Liver (tissue), 9 donors: Measurements from ENCODE around the gene PLA2G4E. TPM values are rescaled to one million over a fixed set of nuclear protein-coding genes. Genes with fewer than 3 reads are reported as not detected.

Experiments
- DNase-seq: peaks from one replicate; pipeline ENCODE4 v3.0.0-alpha.2; 2017; ENCODE audit warnings: low spot score
- H3K27ac ChIP-seq, 2 donors: one replicate each; pipeline ENCODE4 v1.7.0; 2013; ENCODE audit warnings: inconsistent platforms in 2 of 2, low read length in 2 of 2, control low read depth in 1 of 2, low read depth in 1 of 2, mild to moderate bottlenecking in 1 of 2
- H3K27me3 ChIP-seq, 4 donors: one replicate each; pipeline versions ENCODE4 v1.6.1 to v1.7.0; 2013; ENCODE audit warnings: low read length in 3 of 4, inconsistent platforms in 1 of 4, mild to moderate bottlenecking in 1 of 4, moderate library complexity in 1 of 4; ENCODE audit not compliant: control insufficient read depth in 4 of 4, insufficient read depth in 4 of 4
- H3K36me3 ChIP-seq, 4 donors: one replicate each; pipeline versions ENCODE4 v1.6.1 to v1.7.0; 2013; ENCODE audit warnings: low read length in 3 of 4, mild to moderate bottlenecking in 3 of 4, low read depth in 1 of 4, moderate library complexity in 1 of 4; ENCODE audit not compliant: control insufficient read depth in 4 of 4, insufficient read depth in 3 of 4
- H3K4me1 ChIP-seq, 4 donors: one replicate each; pipeline versions ENCODE4 v1.6.1 to v1.7.0; 2013; ENCODE audit warnings: low read length in 3 of 4, mild to moderate bottlenecking in 3 of 4, moderate library complexity in 1 of 4; ENCODE audit not compliant: control insufficient read depth in 4 of 4, insufficient read depth in 4 of 4
- H3K4me3 ChIP-seq, 3 donors: one replicate each; pipeline versions ENCODE4 v1.6.1 to v1.7.0; 2013; ENCODE audit warnings: low read length in 3 of 3, control low read depth in 1 of 3, low read depth in 1 of 3, mild to moderate bottlenecking in 1 of 3
- H3K9ac ChIP-seq, 2 donors: one replicate each; pipeline ENCODE4 v1.7.0; 2013; ENCODE audit warnings: low read length in 2 of 2, mild to moderate bottlenecking in 2 of 2, moderate library complexity in 2 of 2, control low read depth in 1 of 2, low read depth in 1 of 2
- H3K9me3 ChIP-seq, 4 donors: one replicate each; pipeline versions ENCODE4 v1.6.1 to v1.7.0; 2013; ENCODE audit warnings: low read length in 3 of 4; ENCODE audit not compliant: control insufficient read depth in 4 of 4
- EGR1 ChIP-seq, 2 donors: IDR thresholded peaks; 2 replicates each; pipeline ENCODE4 v1.6.1; 2016 to 2018; ENCODE audit warnings: antibody characterized with exemption in 2 of 2, low read depth in 2 of 2
- FOXA2 ChIP-seq: IDR thresholded peaks from 2 replicates; pipeline ENCODE4 v1.6.1; 2016; ENCODE audit warnings: antibody characterized with exemption
- GABPA ChIP-seq, 2 donors: IDR thresholded peaks in 1 of 2; conservative IDR thresholded peaks in 1 of 2; 2 replicates each; pipeline ENCODE4 v1.6.1; 2016; ENCODE audit warnings: antibody characterized with exemption in 2 of 2, mild to moderate bottlenecking in 1 of 2, moderate library complexity in 1 of 2
- HNF4A ChIP-seq, 2 donors: conservative IDR thresholded peaks; 2 replicates each; pipeline ENCODE4 v1.6.1; 2016; ENCODE audit warnings: antibody characterized with exemption in 2 of 2, mild to moderate bottlenecking in 2 of 2
- JUND ChIP-seq, 2 donors: IDR thresholded peaks; 2 replicates each; pipeline ENCODE4 v1.6.1; 2016; ENCODE audit warnings: antibody characterized with exemption in 2 of 2
- NR2F2 ChIP-seq: IDR thresholded peaks from 2 replicates; pipeline ENCODE4 v1.6.1; 2016; ENCODE audit warnings: antibody characterized with exemption
- RAD21 ChIP-seq, 2 donors: IDR thresholded peaks; 2 replicates each; pipeline ENCODE4 v1.6.1; 2016; ENCODE audit warnings: antibody characterized with exemption in 2 of 2, mild to moderate bottlenecking in 2 of 2
- REST ChIP-seq: IDR thresholded peaks from 2 replicates; pipeline ENCODE4 v1.6.1; 2016; ENCODE audit warnings: antibody characterized with exemption, mild to moderate bottlenecking
- RXRA ChIP-seq, 2 donors: IDR thresholded peaks; 2 replicates each; pipeline ENCODE4 v1.6.1; 2017 to 2018; ENCODE audit warnings: antibody characterized with exemption in 2 of 2, mild to moderate bottlenecking in 1 of 2
- SP1 ChIP-seq: IDR thresholded peaks from 2 replicates; pipeline ENCODE4 v1.6.1; 2018; ENCODE audit warnings: antibody characterized with exemption, mild to moderate bottlenecking
- TAF1 ChIP-seq: conservative IDR thresholded peaks from 2 replicates; pipeline ENCODE4 v1.6.1; 2016; ENCODE audit warnings: antibody characterized with exemption, mild to moderate bottlenecking
- ZBTB33 ChIP-seq: IDR thresholded peaks from 2 replicates; pipeline ENCODE4 v1.6.1; 2016; ENCODE audit warnings: antibody characterized with exemption
- WGBS: extraction: QIAGEN DNeasy Blood & Tissue Kit; methylation state at CpG from one replicate; pipeline ENCODE4 v1.1.7; 2013; 5-methylcytosine and 5-hydroxymethylcytosine counted together
- polyA plus RNA-seq, 2 donors: library from polyadenylated mRNA; stranded (reverse) in 1 of 2; unstranded in 1 of 2; fragments of 200-250 nt in 1 of 2; fragments of >200 nt in 1 of 2; fragmentation: Nextera tagmentation in 1 of 2; extraction: Ambion mirVana in 1 of 2; gene quantifications; one replicate each; pipeline versions ENCODE4 v1.2.1 to v1.2.3, GENCODE V29; 2013 to 2015
- total RNA-seq, 2 donors: library from RNA; depleted of rRNA; stranded (reverse); fragments of >200 nt; gene quantifications; one replicate each; pipeline ENCODE4 v1.2.3, GENCODE V29; 2014
- TF ChIP-seq, protein P1 (sequence below): IDR thresholded peaks from 2 replicates; pipeline ENCODE4 v1.6.1; 2016; ENCODE audit warnings: antibody characterized with exemption
- TF ChIP-seq, protein P2 (sequence below): fragments of 150-350 bp; IDR thresholded peaks from 2 replicates; pipeline ENCODE4 v1.5.1; 2017; ENCODE audit warnings: improper control_type of control experiment, low read depth, low read length; ENCODE audit not compliant: missing input control
- TF ChIP-seq, protein P3 (sequence below): IDR thresholded peaks from 2 replicates; pipeline ENCODE4 v1.6.1; 2016; ENCODE audit warnings: antibody characterized with exemption
- donor health status: healthy.
- donor health status: healthy.
- donor health status: healthy.
- donor health status: healthy.
- donor health status: healthy.

PLA2G4E gene
- total and polyA plus RNA-seq, 4 donors, result not detected

DNA sequence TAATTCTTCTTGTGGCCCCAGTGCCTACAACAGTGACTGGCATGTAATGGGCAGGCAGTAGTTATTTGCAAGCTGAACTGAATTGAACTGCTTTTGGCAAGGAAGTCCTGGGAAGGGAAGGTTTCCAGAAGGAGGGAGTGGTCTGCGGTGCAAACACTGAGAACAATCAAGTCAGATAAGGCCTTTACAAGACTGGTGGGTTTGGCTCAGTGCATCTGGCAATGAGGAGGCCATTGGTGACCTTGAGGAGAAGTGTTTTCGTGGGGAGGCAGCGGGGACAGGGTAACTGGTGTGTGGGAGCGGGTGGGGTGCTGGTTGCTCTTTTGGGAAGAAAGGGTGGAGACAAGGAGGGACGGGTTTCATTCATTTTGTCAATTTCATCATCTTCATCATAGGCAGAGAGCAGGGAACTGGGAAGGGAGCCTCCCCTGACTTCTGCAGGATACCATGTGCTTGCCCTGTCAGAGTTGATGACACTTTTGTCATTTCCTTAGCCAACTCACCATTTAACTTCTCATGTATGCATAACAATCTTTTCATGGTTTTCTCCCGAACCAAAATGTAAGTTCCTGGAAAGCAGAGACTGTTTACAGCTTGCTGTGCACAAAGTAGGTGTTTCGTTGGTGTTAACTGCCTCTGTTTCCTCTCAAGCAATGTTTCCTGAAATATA, 40.1 kb downstream of the PLA2G4E start:
- no peak overlapping the region for H3K4me3 ChIP-seq
- H3K27me3 ChIP-seq, result no peaks in the 10 kb centered on the region
- TF ChIP-seq RXRA (IDR thresholded peaks at IDR 0.05) (no peak), EGR1 (IDR thresholded peaks at IDR 0.05; ENCODE audit: low read depth in 2 of 2) (no peak), RAD21 (IDR thresholded peaks at IDR 0.05) (no peak), TAF1 (no peak), SP1 (no peak), JUND (IDR thresholded peaks at IDR 0.05) (no peak), REST (no peak), NR2F2 (no peak), HNF4A (conservative IDR thresholded peaks at IDR 0.05) (no peak), GABPA (IDR thresholded peaks at IDR 0.05 in 1 of 2, conservative IDR thresholded peaks at IDR 0.05 in 1 of 2) (no peak), ZBTB33 (no peak)
- TF ChIP-seq, protein P1, sequence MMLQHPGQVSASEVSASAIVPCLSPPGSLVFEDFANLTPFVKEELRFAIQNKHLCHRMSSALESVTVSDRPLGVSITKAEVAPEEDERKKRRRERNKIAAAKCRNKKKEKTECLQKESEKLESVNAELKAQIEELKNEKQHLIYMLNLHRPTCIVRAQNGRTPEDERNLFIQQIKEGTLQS, result no peak
- TF ChIP-seq, protein P2, sequence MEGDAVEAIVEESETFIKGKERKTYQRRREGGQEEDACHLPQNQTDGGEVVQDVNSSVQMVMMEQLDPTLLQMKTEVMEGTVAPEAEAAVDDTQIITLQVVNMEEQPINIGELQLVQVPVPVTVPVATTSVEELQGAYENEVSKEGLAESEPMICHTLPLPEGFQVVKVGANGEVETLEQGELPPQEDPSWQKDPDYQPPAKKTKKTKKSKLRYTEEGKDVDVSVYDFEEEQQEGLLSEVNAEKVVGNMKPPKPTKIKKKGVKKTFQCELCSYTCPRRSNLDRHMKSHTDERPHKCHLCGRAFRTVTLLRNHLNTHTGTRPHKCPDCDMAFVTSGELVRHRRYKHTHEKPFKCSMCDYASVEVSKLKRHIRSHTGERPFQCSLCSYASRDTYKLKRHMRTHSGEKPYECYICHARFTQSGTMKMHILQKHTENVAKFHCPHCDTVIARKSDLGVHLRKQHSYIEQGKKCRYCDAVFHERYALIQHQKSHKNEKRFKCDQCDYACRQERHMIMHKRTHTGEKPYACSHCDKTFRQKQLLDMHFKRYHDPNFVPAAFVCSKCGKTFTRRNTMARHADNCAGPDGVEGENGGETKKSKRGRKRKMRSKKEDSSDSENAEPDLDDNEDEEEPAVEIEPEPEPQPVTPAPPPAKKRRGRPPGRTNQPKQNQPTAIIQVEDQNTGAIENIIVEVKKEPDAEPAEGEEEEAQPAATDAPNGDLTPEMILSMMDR, result no peak
- H3K9ac ChIP-seq, result no peak overlapping the region
- H3K9me3 ChIP-seq, result no peaks in the 10 kb centered on the region
- WGBS, result 82% methylated on average over 7 of the region's 7 CpGs
- no peak for DNase-seq
- no peaks in the 10 kb centered on the region for H3K36me3 ChIP-seq
- H3K4me1 ChIP-seq, result peaks cover 0 to 1% (median 0%) of the 10 kb centered on the region in 4 donors
- no peak overlapping the region for H3K27ac ChIP-seq

DNA sequence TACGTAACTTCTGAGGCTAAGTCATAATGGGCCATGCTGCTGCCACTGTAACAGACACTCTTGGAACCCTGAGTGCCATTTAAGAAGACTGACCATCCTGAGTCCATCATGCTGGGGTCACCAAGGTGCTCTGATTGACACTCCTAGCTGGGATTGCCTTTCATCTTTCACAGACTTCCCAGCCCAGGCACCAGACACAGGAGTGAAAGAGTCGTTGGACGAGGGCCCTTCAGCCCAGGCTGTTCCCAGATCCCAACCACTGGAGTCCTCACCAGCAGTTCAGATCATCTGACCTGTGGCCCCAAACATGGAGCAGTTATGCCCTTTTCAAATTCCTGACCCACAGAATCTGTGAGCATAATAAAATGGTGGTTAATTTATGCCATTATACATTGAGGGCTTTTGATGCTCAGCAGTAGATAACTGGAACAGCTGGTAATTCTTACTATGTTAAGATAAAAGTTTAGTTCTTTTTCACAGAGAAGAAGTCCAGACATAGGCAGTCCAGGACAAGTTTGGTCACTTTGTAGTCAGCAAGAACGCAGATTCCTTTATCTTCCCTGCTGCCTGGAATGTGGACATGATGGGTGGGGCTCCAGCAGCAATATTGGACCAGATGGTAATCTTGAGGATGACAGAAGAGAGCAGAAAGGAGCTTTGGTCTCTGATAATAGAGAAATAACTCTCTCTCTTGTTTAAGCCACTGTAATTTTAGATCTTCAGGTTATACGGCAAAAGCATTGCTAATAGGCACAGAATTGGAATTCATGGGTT, 41.2 kb downstream of the PLA2G4E start:
- Histone ChIP-seq H3K27ac (no peak overlapping the region), H3K27me3 (no peaks in the 10 kb centered on the region)
- DNase-seq, result no peak

More for the DNA sequence above, 41.2 kb downstream of the PLA2G4E start:
- Histone ChIP-seq H3K4me3 (no peak overlapping the region), H3K9me3 (no peaks in the 10 kb centered on the region), H3K36me3 (no peaks in the 10 kb centered on the region), H3K9ac (no peak overlapping the region), H3K4me1 (peaks cover 0 to 1% (median 0%) of the 10 kb centered on the region in 4 donors)
- WGBS, result 88% methylated on average over 5 of the region's 5 CpGs
- TF ChIP-seq FOXA2 (no peak), EGR1 (IDR thresholded peaks at IDR 0.05; ENCODE audit: low read depth in 2 of 2) (no peak), RXRA (IDR thresholded peaks at IDR 0.05) (no peak)
- TF ChIP-seq, protein P3, sequence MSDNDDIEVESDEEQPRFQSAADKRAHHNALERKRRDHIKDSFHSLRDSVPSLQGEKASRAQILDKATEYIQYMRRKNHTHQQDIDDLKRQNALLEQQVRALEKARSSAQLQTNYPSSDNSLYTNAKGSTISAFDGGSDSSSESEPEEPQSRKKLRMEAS, result no peak
